ENCODE measurements around the gene ALPK3. TPM values are rescaled to one million over a fixed set of nuclear protein-coding genes. Genes with fewer than 3 reads are reported as not detected.

ALPK3 gene
- total RNA-seq, 4 donors from 2014 or later, result 0.42 to 1.4 (median 0.46) TPM

DNA sequence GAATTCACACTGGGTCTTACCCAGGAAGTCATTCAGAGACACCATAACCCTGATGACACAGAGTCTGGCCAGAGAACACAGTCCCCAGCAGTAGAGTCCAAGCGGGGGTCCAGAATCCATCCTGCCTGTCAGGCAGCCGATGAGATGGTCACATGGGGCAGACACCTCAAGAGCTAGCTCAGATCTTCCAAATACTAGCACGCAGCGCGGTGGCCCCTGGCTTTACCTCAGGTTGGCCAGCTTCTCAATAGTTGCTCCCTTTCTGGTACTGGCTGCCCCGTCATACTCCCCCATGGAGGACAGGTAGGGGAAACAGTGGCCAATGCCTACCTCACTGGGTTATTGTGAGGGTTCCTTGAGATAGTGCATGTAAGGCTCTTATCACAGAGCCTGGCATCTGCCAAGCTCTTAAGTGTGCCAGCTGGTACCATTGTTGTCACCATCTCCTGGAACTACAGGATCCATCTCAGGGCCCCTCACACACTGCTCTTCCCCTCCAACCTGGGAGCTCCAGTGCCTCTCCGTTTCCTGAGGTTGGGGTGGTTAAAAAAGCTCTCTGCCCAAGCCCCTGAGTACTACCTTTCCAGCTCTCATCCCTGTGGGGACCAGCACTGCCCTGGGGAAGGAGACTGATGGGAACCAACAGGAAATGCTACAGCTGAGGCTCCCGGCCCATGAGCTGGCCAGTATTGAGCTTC is 63.8 kb downstream of the ALPK3 start:
- 92 to 93% methylated on average over 8 of the region's 8 CpGs for WGBS, 2 donors
- intact Hi-C loops (cut with DNase I; ENCODE audit: low total_unique reads), result no loop called here
- DNase-seq (ENCODE audit: low spot score in 2 of 2), result no peak
- TF ChIP-seq, protein P1, sequence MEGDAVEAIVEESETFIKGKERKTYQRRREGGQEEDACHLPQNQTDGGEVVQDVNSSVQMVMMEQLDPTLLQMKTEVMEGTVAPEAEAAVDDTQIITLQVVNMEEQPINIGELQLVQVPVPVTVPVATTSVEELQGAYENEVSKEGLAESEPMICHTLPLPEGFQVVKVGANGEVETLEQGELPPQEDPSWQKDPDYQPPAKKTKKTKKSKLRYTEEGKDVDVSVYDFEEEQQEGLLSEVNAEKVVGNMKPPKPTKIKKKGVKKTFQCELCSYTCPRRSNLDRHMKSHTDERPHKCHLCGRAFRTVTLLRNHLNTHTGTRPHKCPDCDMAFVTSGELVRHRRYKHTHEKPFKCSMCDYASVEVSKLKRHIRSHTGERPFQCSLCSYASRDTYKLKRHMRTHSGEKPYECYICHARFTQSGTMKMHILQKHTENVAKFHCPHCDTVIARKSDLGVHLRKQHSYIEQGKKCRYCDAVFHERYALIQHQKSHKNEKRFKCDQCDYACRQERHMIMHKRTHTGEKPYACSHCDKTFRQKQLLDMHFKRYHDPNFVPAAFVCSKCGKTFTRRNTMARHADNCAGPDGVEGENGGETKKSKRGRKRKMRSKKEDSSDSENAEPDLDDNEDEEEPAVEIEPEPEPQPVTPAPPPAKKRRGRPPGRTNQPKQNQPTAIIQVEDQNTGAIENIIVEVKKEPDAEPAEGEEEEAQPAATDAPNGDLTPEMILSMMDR (IDR thresholded peaks at IDR 0.05), result no peak
- TF ChIP-seq POLR2A (IDR thresholded peaks at IDR 0.05), result no peak
- no peak overlapping the region for H3K4me3 ChIP-seq (ENCODE audit: low read depth, poor library complexity, severe bottlenecking)

DNA sequence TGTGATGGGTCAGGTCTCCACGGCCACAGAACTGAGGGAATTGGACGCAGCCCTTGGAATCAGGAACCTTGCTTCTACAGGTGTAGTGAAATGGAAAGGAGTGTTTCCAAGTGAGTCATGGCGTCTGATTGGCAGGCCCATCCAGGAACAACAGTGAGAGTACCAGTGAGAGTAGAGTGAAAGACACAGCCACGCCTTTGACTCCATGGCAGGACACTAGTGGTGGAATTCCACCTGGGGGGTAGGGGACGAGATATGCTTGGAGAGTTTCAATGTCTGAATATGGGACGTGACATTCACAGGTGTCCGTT is 64.3 kb downstream of the ALPK3 start:
- TF ChIP-seq, protein P1 (IDR thresholded peaks at IDR 0.05), result no peak
- TF ChIP-seq POLR2A (IDR thresholded peaks at IDR 0.05), result no peak
- no peak overlapping the region for H3K4me3 ChIP-seq (ENCODE audit: low read depth, poor library complexity, severe bottlenecking)
- intact Hi-C loops (cut with DNase I; ENCODE audit: low total_unique reads), result no loop called here
- WGBS, 2 donors, result 84 to 86% methylated on average over 7 of the region's 7 CpGs
- DNase-seq (ENCODE audit: low spot score in 2 of 2), result no peak

DNA sequence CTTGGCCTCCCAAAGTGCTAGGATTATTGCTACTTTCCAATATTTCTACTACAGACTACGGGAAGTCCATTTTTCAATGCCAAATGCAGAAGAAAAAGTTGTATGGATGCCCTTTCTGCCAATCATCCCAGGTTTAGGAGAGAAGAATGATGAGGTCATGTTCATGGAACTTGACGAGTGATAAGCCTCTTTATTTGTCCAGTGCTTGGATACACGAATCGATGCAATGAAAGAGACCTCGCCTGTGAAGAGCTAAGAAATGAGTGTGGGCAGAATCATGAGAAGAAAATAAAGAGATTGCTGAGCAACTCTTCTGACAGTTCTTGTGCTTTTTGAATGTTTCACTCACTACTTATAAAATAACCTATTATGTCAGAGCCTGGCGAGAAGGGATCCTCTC is 66.3 kb downstream of the ALPK3 start:
- no peak overlapping the region for H3K4me3 ChIP-seq (ENCODE audit: low read depth, poor library complexity, severe bottlenecking)
- TF ChIP-seq, protein P1 (IDR thresholded peaks at IDR 0.05), result no peak
- no peak for TF ChIP-seq POLR2A (IDR thresholded peaks at IDR 0.05)
- intact Hi-C loops (cut with DNase I; ENCODE audit: low total_unique reads), result no loop called here
- no peak for DNase-seq (ENCODE audit: low spot score in 2 of 2)
- 78 to 86% methylated on average over 6 of the region's 6 CpGs for WGBS, 2 donors

DNA sequence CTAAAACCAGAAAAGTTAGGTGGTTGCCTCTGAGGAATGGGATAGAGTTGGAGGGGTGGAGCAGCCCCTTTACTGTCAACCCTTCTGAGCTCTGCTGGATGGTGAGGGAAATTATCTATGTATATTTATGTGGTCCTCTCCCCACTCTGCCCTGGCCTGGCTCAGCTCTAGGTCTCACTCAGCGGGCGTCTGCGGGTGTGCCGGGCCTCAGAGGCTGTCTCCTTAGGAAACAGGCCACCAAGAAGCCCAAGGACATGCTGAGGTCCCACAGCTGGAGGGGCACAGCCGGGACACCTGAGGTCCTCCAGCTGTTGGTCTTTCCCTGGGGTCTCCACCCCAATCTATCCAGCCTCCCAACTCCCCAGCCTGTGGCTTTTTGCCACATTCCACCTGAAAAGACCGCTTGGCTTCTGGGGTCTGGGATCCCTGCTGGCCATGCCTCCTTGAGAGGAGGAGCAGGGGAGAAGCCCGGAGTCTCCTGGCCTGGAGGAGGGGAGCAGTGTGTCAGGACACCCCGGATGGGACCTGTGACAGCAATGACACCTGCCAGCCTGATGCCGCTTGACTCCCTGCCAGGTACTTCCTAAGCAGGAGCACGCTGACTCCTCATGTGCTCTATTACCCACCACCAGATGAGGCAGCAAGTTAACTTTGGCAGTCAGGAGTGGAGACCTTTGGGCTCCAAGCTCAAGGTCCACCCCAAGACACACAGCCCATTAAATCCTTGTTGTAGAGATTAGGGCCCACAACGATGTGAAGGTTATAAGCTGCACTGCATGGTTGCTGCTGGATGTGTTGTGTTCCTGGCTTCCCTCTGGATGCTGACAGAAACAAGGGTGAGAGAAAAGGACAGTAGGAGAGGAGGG is 67.0 kb downstream of the ALPK3 start, which contains the start of gene SLC28A1:
TSS of gene SLC28A1 (plus strand) at position 747 of the 866 bp plus-strand sequence. CDS start 3,099 bp downstream, outside the sequence.
- no peak for TF ChIP-seq POLR2A (IDR thresholded peaks at IDR 0.05)
- TF ChIP-seq, protein P1 (IDR thresholded peaks at IDR 0.05), result no peak
- no peak within 1 kb of the TSS for H3K4me3 ChIP-seq (ENCODE audit: low read depth, poor library complexity, severe bottlenecking)
- no peak for DNase-seq (ENCODE audit: low spot score in 2 of 2)
- 77 to 80% methylated on average over 11 of the region's 11 CpGs for WGBS, 2 donors
- intact Hi-C loops (cut with DNase I; ENCODE audit: low total_unique reads), result no loop called here

DNA sequence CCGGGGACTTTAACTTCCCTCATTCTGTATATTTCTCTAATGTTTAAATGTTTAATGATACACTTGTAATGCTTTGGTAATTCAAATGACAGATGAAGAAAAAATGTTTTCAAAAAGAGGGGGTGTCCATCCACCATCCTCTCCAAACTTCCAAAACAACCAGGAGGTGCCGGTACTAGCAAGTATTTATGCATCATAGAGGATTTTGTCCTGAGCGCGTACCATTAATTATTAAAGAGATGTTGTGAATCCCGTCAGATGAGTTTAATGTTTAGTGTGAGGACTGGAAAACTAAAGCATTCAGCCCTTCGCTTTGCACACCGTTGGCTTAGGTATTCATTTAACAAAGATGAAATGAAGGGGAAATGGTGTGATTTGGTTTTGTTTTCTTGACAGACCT is 68.6 kb downstream of the ALPK3 start:
- WGBS, 2 donors, result 89 to 90% methylated on average over 7 of the region's 7 CpGs
- no peak overlapping the region for H3K4me3 ChIP-seq (ENCODE audit: low read depth, poor library complexity, severe bottlenecking)
- DNase-seq (ENCODE audit: low spot score in 2 of 2), result no peak
- TF ChIP-seq, protein P1 (IDR thresholded peaks at IDR 0.05), result no peak
- TF ChIP-seq POLR2A (IDR thresholded peaks at IDR 0.05), result no peak
- intact Hi-C loops (cut with DNase I; ENCODE audit: low total_unique reads), result no loop called here

All from lower leg skin (tissue), 4 donors.